GM12878 (cell line): ENCODE results near the gene MFSD1. TPM values are rescaled to one million over a fixed set of nuclear protein-coding genes. Genes with fewer than 3 reads are reported as not detected.

Source experiments
- BRCA1 ChIP-seq: IDR thresholded peaks from 2 replicates; pipeline ENCODE4 v1.6.1; 2011; ENCODE audit warnings: low read depth, low read length, improper control_type of control experiment
- GABPA ChIP-seq: IDR thresholded peaks from 2 replicates; pipeline ENCODE4 v1.6.1; 2014; ENCODE audit warnings: antibody characterized with exemption, low read depth, mild to moderate bottlenecking, inconsistent platforms
- MYC ChIP-seq: IDR thresholded peaks from 2 replicates; pipeline ENCODE4 v1.6.1; 2011; ENCODE audit warnings: mild to moderate bottlenecking, low read length, moderate library complexity, inconsistent platforms; ENCODE audit not compliant: insufficient read depth, insufficient replicate concordance, insufficient read length, severe bottlenecking
- NR2C2 ChIP-seq: IDR thresholded peaks from 2 replicates; pipeline ENCODE4 v1.6.1; 2011; ENCODE audit warnings: borderline replicate concordance, low read depth; ENCODE audit not compliant: control insufficient read depth, insufficient read length
- POLR2AphosphoS2 ChIP-seq: IDR thresholded peaks from 2 replicates; pipeline ENCODE4 v1.6.1; 2011; ENCODE audit warnings: low read depth, mild to moderate bottlenecking, low read length, improper control_type of control experiment, moderate library complexity
- POU2F2 ChIP-seq: IDR thresholded peaks from 3 replicates; pipeline ENCODE4 v1.6.1; 2011; ENCODE audit warnings: low read depth, mild to moderate bottlenecking, low read length, borderline replicate concordance
- SMC3 ChIP-seq: IDR thresholded peaks from 2 replicates; pipeline ENCODE4 v1.6.1; 2011; ENCODE audit warnings: low read length, improper control_type of control experiment, borderline replicate concordance
- ZBTB33 ChIP-seq: fragments of 450-650 bp; IDR thresholded peaks from 2 replicates; pipeline ENCODE4 v1.6.1; 2017; ENCODE audit warnings: mild to moderate bottlenecking
- ZNF384 ChIP-seq: IDR thresholded peaks from 2 replicates; pipeline ENCODE4 v1.6.1; 2012; ENCODE audit warnings: low read depth, mild to moderate bottlenecking, low read length, improper control_type of control experiment, borderline replicate concordance
- polyA plus RNA-seq, 11 experiments: library from polyadenylated mRNA; depleted of rRNA in 4 of 11; unstranded in 6 of 11; stranded (reverse) in 5 of 11; fragments of >200 nt; fragmentation: Nextera tagmentation in 4 of 11; fragmentation: Illumina TruSeq in 1 of 11; extraction: Ambion mirVana in 4 of 11; extraction: Trizol in 1 of 11; gene quantifications; 1 replicate in 1 of 11; 2 replicates in 10 of 11; pipeline versions ENCODE4 v1.2.1 to v1.2.3, GENCODE V29; 2011 to 2016; ENCODE audit warnings: inconsistent platforms in 2 of 11, missing spikeins in 2 of 11, low read depth in 1 of 11
- total RNA-seq, 4 experiments: library from RNA; depleted of rRNA in 3 of 4; stranded (reverse); fragments of >200 nt in 3 of 4; fragmentation: Illumina TruSeq in 1 of 4; extraction: Trizol in 1 of 4; gene quantifications; 2 replicates each; pipeline versions ENCODE4 v1.2.1 to v1.2.3, GENCODE V29; 2013 to 2021
- TF ChIP-seq, protein P1 (sequence below): fragments of 450-650 bp; IDR thresholded peaks from 2 replicates; pipeline ENCODE4 v1.6.1; 2018; ENCODE audit warnings: mild to moderate bottlenecking, low read depth, moderate library complexity; ENCODE audit not compliant: partially characterized antibody

Gene MFSD1
- total and polyA plus RNA-seq, 10 of the 15 experiments (the other 5 are each of a cell fraction or from before 2014, with no cell fraction given), result 7.3 to 41.7 (median 28.6) TPM

- TF ChIP-seq SMC3 (no peak), POU2F2 (peak; percentile 61; the same call in 1 of the 3 replicates), ZNF384 (no peak), POLR2AphosphoS2 (no peak), MYC (no peak), GABPA (no peak), NR2C2 (no peak), BRCA1 (no peak), ZBTB33 (no peak)
- TF ChIP-seq, protein P1, sequence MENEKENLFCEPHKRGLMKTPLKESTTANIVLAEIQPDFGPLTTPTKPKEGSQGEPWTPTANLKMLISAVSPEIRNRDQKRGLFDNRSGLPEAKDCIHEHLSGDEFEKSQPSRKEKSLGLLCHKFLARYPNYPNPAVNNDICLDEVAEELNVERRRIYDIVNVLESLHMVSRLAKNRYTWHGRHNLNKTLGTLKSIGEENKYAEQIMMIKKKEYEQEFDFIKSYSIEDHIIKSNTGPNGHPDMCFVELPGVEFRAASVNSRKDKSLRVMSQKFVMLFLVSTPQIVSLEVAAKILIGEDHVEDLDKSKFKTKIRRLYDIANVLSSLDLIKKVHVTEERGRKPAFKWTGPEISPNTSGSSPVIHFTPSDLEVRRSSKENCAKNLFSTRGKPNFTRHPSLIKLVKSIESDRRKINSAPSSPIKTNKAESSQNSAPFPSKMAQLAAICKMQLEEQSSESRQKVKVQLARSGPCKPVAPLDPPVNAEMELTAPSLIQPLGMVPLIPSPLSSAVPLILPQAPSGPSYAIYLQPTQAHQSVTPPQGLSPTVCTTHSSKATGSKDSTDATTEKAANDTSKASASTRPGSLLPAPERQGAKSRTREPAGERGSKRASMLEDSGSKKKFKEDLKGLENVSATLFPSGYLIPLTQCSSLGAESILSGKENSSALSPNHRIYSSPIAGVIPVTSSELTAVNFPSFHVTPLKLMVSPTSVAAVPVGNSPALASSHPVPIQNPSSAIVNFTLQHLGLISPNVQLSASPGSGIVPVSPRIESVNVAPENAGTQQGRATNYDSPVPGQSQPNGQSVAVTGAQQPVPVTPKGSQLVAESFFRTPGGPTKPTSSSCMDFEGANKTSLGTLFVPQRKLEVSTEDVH, result no peak
These were observed at the start of gene MFSD1 (continued) for GRCh38 chr3:158801696-158802408.
